Measurements from ENCODE around the gene MSH5.

MSH5 gene

GRCh38 chr6:31736021-31736767 lies 3.6 kb upstream of the MSH5 start, which contains the start of gene CLIC1:
TSS of gene CLIC1 (minus strand) at chr6:31736530. CDS start at chr6:31736300, 230 bp downstream.
- Histone ChIP-seq H3K4me3 (ENCODE audit: severe bottlenecking) (peak within 1 kb of the TSS; percentile 80), H3K4me1 (ENCODE audit: insufficient read depth, poor library complexity, severe bottlenecking) (peaks cover 38% of the 10 kb centered on the region), H3K27ac (ENCODE audit: poor library complexity, severe bottlenecking) (peak within 1 kb of the TSS; percentile 93), H3K36me3 (ENCODE audit: low read depth) (peaks cover 43% of the 10 kb centered on the region), H3K27me3 (ENCODE audit: insufficient read depth, poor library complexity, severe bottlenecking) (no peaks in the 10 kb centered on the region), H3K9me3 (ENCODE audit: severe bottlenecking) (no peaks in the 10 kb centered on the region)
- peak; percentile 55 for ATAC-seq (ENCODE audit: low read depth)
- DNase-seq (ENCODE audit: low spot score), result peak; percentile 90
- TF ChIP-seq CTCF (IDR thresholded peaks at IDR 0.05; ENCODE audit: poor library complexity, severe bottlenecking), result no peak

- Histone ChIP-seq H3K9me3 (ENCODE audit: severe bottlenecking) (no peaks in the 10 kb centered on the region), H3K4me3 (ENCODE audit: severe bottlenecking) (peak overlapping the region; percentile 80), H3K36me3 (ENCODE audit: low read depth) (peaks cover 43% of the 10 kb centered on the region), H3K27ac (ENCODE audit: poor library complexity, severe bottlenecking) (peak overlapping the region; percentile 93), H3K4me1 (ENCODE audit: insufficient read depth, poor library complexity, severe bottlenecking) (peaks cover 38% of the 10 kb centered on the region), H3K27me3 (ENCODE audit: insufficient read depth, poor library complexity, severe bottlenecking) (no peaks in the 10 kb centered on the region)
- TF ChIP-seq CTCF (IDR thresholded peaks at IDR 0.05; ENCODE audit: poor library complexity, severe bottlenecking), result no peak
- DNase-seq (ENCODE audit: low spot score) (no peak), ATAC-seq (ENCODE audit: low read depth) (no peak)
Observed at GRCh38 chr6:31736768-31737314, 3.0 kb upstream of the MSH5 start.

GRCh38 chr6:31737315-31737990 lies 2.4 kb upstream of the MSH5 start:
- H3K36me3 ChIP-seq (ENCODE audit: low read depth), result peaks cover 43% of the 10 kb centered on the region
- no peaks in the 10 kb centered on the region for H3K27me3 ChIP-seq (ENCODE audit: insufficient read depth, poor library complexity, severe bottlenecking)
- no peaks in the 10 kb centered on the region for H3K9me3 ChIP-seq (ENCODE audit: severe bottlenecking)
- H3K4me1 ChIP-seq (ENCODE audit: insufficient read depth, poor library complexity, severe bottlenecking), result peaks cover 38% of the 10 kb centered on the region
- ATAC-seq (ENCODE audit: low read depth) (no peak), DNase-seq (ENCODE audit: low spot score) (no peak)
- no peak overlapping the region for H3K4me3 ChIP-seq (ENCODE audit: severe bottlenecking)
- TF ChIP-seq CTCF (IDR thresholded peaks at IDR 0.05; ENCODE audit: poor library complexity, severe bottlenecking), result no peak
- H3K27ac ChIP-seq (ENCODE audit: poor library complexity, severe bottlenecking), result peak overlapping the region; percentile 93

- H3K27ac ChIP-seq (ENCODE audit: poor library complexity, severe bottlenecking), result peak overlapping the region; percentile 93
- ATAC-seq (ENCODE audit: low read depth) (no peak), DNase-seq (ENCODE audit: low spot score) (no peak)
- H3K4me3 ChIP-seq (ENCODE audit: severe bottlenecking), result no peak overlapping the region
- peak; percentile 13 for TF ChIP-seq CTCF (IDR thresholded peaks at IDR 0.05; ENCODE audit: poor library complexity, severe bottlenecking)
- no peaks in the 10 kb centered on the region for H3K9me3 ChIP-seq (ENCODE audit: severe bottlenecking)
- no peaks in the 10 kb centered on the region for H3K27me3 ChIP-seq (ENCODE audit: insufficient read depth, poor library complexity, severe bottlenecking)
- peaks cover 38% of the 10 kb centered on the region for H3K4me1 ChIP-seq (ENCODE audit: insufficient read depth, poor library complexity, severe bottlenecking)
- peaks cover 43% of the 10 kb centered on the region for H3K36me3 ChIP-seq (ENCODE audit: low read depth)
Observed at GRCh38 chr6:31737991-31738979, 1.5 kb upstream of the MSH5 start.

Data from RWPE2 (cell line).